Keratinocyte (primary cell): ENCODE results near the gene SSH2. TPM values are rescaled to one million over a fixed set of nuclear protein-coding genes. Genes with fewer than 3 reads are reported as not detected.

Experiments
- DNase-seq: peaks from one replicate; pipeline ENCODE4 v3.0.0-alpha.2; 2011; ENCODE audit warnings: low read depth, missing footprints, low spot score
- FAIRE-seq: peaks from 2 replicates; lab custom pipeline; 2011; peaks lifted over from hg19 to GRCh38; lab: Jason Lieb, UNC
- H2AFZ ChIP-seq: 2 replicates; pipeline ENCODE4 v1.6.0; 2012; ENCODE audit warnings: low read length, control low read depth, inconsistent platforms; ENCODE audit not compliant: control insufficient read depth
- H3K27ac ChIP-seq: 2 replicates; pipeline ENCODE4 v1.5.1; 2011; ENCODE audit warnings: low read length; ENCODE audit not compliant: control insufficient read depth, insufficient read depth
- H3K27me3 ChIP-seq: 3 replicates; pipeline ENCODE4 v1.6.0; 2011; ENCODE audit warnings: low read length; ENCODE audit not compliant: control insufficient read depth, insufficient read depth; ENCODE audit errors: extremely low read depth
- H3K36me3 ChIP-seq, 2 experiments: 2 replicates in 1 of 2; 3 replicates in 1 of 2; pipeline ENCODE4 v1.5.1; 2011; ENCODE audit warnings: low read length in 2 of 2, mild to moderate bottlenecking in 1 of 2; ENCODE audit not compliant: control insufficient read depth in 2 of 2, insufficient read depth in 2 of 2; ENCODE audit errors: extremely low read depth in 1 of 2
- H3K4me1 ChIP-seq: 3 replicates; pipeline ENCODE4 v1.5.1; 2011; ENCODE audit warnings: low read length; ENCODE audit not compliant: control insufficient read depth, insufficient read depth; ENCODE audit errors: extremely low read depth
- H3K4me2 ChIP-seq: 3 replicates; pipeline ENCODE4 v1.6.0; 2011; ENCODE audit warnings: low read depth, low read length; ENCODE audit not compliant: control insufficient read depth, insufficient read depth; ENCODE audit errors: extremely low read depth
- H3K4me3 ChIP-seq, 3 experiments: fragments of 200-600 bp in 1 of 3; sonication (generic) in 1 of 3; 2 replicates in 2 of 3; 3 replicates in 1 of 3; pipeline ENCODE4 v1.5.1; 2011 to 2016; ENCODE audit warnings: low read length in 3 of 3, mild to moderate bottlenecking in 3 of 3, control low read depth in 2 of 3, inconsistent platforms in 1 of 3, low read depth in 1 of 3, mixed read lengths in 1 of 3, mixed run types in 1 of 3, moderate library complexity in 1 of 3; ENCODE audit not compliant: control insufficient read depth in 2 of 3, insufficient read depth in 2 of 3; ENCODE audit errors: extremely low read depth in 1 of 3
- H3K79me2 ChIP-seq: 2 replicates; pipeline ENCODE4 v1.6.0; 2012; ENCODE audit warnings: low read length; ENCODE audit not compliant: control insufficient read depth, insufficient read depth
- H3K9ac ChIP-seq: 3 replicates; pipeline ENCODE4 v1.6.0; 2011; ENCODE audit warnings: low read length; ENCODE audit not compliant: control insufficient read depth, insufficient read depth; ENCODE audit errors: extremely low read depth
- H3K9me1 ChIP-seq: 3 replicates; pipeline ENCODE4 v1.6.0; 2011; ENCODE audit warnings: low read length; ENCODE audit not compliant: control insufficient read depth, insufficient read depth; ENCODE audit errors: extremely low read depth
- H3K9me3 ChIP-seq: 2 replicates; pipeline ENCODE4 v1.5.1; 2012; ENCODE audit warnings: low read depth, low read length; ENCODE audit not compliant: control insufficient read depth
- H4K20me1 ChIP-seq: 3 replicates; pipeline ENCODE4 v1.6.0; 2011; ENCODE audit warnings: low read length; ENCODE audit not compliant: control insufficient read depth, insufficient read depth; ENCODE audit errors: extremely low read depth
- EZH2 ChIP-seq: IDR thresholded peaks from one replicate; pipeline ENCODE4 v1.6.1; 2012; ENCODE audit warnings: inconsistent platforms, mild to moderate bottlenecking, low read length, moderate library complexity
- dilution Hi-C: fragments of 300-500 bp; cut with MboI; formaldehyde crosslinking; loops from one replicate; pipeline ENCODE4 v1.7.0; 2020; ENCODE audit warnings: low sequenced_read_pairs; ENCODE audit not compliant: extremely low pct_ligation_motif_present
- polyA plus RNA-seq, 5 experiments: library from polyadenylated mRNA; depleted of rRNA in 3 of 5; stranded (reverse) in 3 of 5; stranded (forward) in 1 of 5; unstranded in 1 of 5; fragments of >200 nt; gene quantifications; 1 replicate in 1 of 5; 2 replicates in 3 of 5; 3 replicates in 1 of 5; pipeline versions ENCODE4 v1.2.1 to v1.2.3, GENCODE V29; 2011 to 2012; ENCODE audit warnings: missing spikeins in 2 of 5, low read depth in 1 of 5, low replicate concordance in 1 of 5
- TF ChIP-seq, protein P1 (sequence below), 3 experiments: IDR thresholded peaks in 1 of 3; conservative IDR thresholded peaks in 1 of 3; optimal IDR thresholded peaks in 1 of 3; 2 replicates in 2 of 3; 3 replicates in 1 of 3; pipeline versions ENCODE3 to v1.5.1; 2011; ENCODE audit warnings: low read length in 3 of 3, mild to moderate bottlenecking in 3 of 3, moderate library complexity in 2 of 3, control low read depth in 1 of 3, inconsistent platforms in 1 of 3; ENCODE audit not compliant: insufficient read depth in 2 of 3; ENCODE audit errors: extremely low read depth in 1 of 3

The SSH2 gene
- polyA plus RNA-seq, 1 donor (not counting 4 experiments of a cell fraction or from before 2014, with no cell fraction given) = 13.9 TPM

DNA sequence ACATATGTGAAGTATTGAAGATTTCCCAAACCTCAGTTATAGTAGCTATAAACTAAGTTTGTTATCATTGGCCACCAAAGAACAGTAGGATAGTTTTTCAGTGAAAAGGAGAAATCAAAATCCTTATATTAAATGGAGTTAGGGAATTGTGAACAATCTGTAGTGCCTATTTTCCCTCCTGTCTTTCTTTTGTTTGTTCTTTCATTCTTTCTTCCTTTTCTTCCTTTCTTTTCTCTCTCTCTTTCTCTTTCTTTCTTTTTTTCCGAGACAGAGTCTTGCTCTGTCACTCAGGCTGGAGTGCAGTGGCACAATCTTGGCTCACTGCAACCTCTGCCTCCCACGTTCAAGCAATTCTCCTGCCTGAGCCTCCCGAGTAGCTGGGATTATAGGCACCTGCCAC lies 48.8 kb downstream of the SSH2 start:
- no peak overlapping the region for H2AFZ ChIP-seq
- no peaks in the 10 kb centered on the region for H3K36me3 ChIP-seq
- H3K27me3 ChIP-seq = no peaks in the 10 kb centered on the region
- no peak overlapping the region for H3K4me3 ChIP-seq
- no peak overlapping the region for H3K4me2 ChIP-seq
- no peaks in the 10 kb centered on the region for H4K20me1 ChIP-seq
- peaks cover 45% of the 10 kb centered on the region for H3K79me2 ChIP-seq
- no peak for DNase-seq
- no peak for TF ChIP-seq EZH2
- TF ChIP-seq, protein P1, sequence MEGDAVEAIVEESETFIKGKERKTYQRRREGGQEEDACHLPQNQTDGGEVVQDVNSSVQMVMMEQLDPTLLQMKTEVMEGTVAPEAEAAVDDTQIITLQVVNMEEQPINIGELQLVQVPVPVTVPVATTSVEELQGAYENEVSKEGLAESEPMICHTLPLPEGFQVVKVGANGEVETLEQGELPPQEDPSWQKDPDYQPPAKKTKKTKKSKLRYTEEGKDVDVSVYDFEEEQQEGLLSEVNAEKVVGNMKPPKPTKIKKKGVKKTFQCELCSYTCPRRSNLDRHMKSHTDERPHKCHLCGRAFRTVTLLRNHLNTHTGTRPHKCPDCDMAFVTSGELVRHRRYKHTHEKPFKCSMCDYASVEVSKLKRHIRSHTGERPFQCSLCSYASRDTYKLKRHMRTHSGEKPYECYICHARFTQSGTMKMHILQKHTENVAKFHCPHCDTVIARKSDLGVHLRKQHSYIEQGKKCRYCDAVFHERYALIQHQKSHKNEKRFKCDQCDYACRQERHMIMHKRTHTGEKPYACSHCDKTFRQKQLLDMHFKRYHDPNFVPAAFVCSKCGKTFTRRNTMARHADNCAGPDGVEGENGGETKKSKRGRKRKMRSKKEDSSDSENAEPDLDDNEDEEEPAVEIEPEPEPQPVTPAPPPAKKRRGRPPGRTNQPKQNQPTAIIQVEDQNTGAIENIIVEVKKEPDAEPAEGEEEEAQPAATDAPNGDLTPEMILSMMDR (optimal IDR thresholded peaks at IDR 0.05 in 1 of 3, IDR thresholded peaks at IDR 0.05 in 1 of 3, conservative IDR thresholded peaks at IDR 0.05 in 1 of 3; ENCODE audit: extremely low read depth in 1 of 3, insufficient read depth in 2 of 3, low read length in 3 of 3) = no peak
- H3K9me1 ChIP-seq = no peaks in the 10 kb centered on the region
- dilution Hi-C loops = no loop called here
- no peaks in the 10 kb centered on the region for H3K9me3 ChIP-seq
- no peak overlapping the region for H3K27ac ChIP-seq
- no peak for FAIRE-seq
- peaks cover 2% of the 10 kb centered on the region for H3K4me1 ChIP-seq
- no peak overlapping the region for H3K9ac ChIP-seq

DNA sequence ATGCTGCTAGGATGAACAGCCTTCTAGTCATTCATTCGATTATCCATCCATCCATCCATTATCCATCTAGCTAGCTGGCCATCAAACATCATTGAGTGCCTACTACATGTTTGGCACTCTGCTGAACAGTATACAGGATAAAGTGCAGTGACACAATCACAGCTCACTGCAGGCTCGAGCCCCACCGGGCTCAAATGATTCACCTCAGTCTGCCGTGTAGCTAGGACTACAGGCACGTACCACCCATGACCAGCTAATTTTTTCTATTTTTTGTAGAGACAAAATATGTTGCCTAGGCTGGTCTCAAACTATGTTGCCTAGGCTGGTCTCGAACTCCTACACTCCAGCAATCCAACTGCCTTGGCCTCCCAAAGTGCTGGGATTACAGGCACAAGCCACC lies 50.0 kb downstream of the SSH2 start:
- no peak for FAIRE-seq
- H3K9me3 ChIP-seq = no peaks in the 10 kb centered on the region
- H3K9ac ChIP-seq = no peak overlapping the region
- H4K20me1 ChIP-seq = no peaks in the 10 kb centered on the region
- no peak overlapping the region for H3K4me3 ChIP-seq
- no peaks in the 10 kb centered on the region for H3K9me1 ChIP-seq
- no peak for TF ChIP-seq EZH2
- peaks cover 47% of the 10 kb centered on the region for H3K79me2 ChIP-seq
- no peak overlapping the region for H2AFZ ChIP-seq
- H3K36me3 ChIP-seq = no peaks in the 10 kb centered on the region
- DNase-seq = no peak
- no peaks in the 10 kb centered on the region for H3K27me3 ChIP-seq
- H3K4me1 ChIP-seq = peaks cover 2% of the 10 kb centered on the region
- dilution Hi-C loops = no loop called here
- H3K4me2 ChIP-seq = no peak overlapping the region
- no peak overlapping the region for H3K27ac ChIP-seq

DNA sequence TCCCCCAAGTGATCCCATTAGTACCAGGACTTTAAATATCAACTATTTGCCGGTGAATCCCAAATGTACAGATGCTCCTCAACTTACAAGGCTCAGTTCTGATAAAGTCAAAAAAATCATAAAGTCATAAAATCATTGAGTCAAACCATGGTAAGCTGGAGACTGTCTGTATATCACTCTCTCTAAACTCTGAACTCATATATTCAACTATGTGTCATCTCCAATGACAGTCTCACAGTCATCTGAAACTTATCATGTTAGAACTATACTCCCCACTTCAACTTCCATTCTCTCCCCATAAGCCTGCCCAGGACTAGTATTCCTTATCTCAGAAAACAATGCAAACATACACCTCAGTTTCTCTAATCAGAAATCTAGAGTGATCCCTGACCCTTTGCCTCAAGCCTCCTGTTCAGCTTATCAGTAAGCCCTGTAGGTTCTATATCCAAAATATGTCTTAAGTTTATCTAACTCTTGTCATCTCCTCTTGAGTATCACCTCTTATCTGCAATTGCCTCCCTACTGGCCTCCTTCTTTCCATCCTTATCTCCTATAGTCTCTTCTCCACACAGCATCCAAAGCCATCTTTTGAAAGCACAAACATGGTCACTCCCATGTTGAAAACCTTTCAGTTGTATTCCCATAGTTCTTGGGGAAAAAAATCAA lies 55.0 kb downstream of the SSH2 start:
- no peak for DNase-seq
- H3K79me2 ChIP-seq = peaks cover 61% of the 10 kb centered on the region

More for the DNA sequence above, 55.0 kb downstream of the SSH2 start:
- Histone ChIP-seq H4K20me1 (no peaks in the 10 kb centered on the region), H3K9me1 (no peaks in the 10 kb centered on the region), H3K9ac (no peak overlapping the region), H3K4me3 (no peak overlapping the region), H3K27me3 (no peaks in the 10 kb centered on the region), H3K9me3 (no peaks in the 10 kb centered on the region), H3K36me3 (no peaks in the 10 kb centered on the region), H3K4me2 (no peak overlapping the region), H2AFZ (no peak overlapping the region), H3K4me1 (peaks cover 12% of the 10 kb centered on the region), H3K27ac (no peak overlapping the region)
- FAIRE-seq = peak; percentile 44
- dilution Hi-C loops = no loop called here
- TF ChIP-seq, protein P1 (optimal IDR thresholded peaks at IDR 0.05 in 1 of 3, IDR thresholded peaks at IDR 0.05 in 1 of 3, conservative IDR thresholded peaks at IDR 0.05 in 1 of 3; ENCODE audit: extremely low read depth in 1 of 3, insufficient read depth in 2 of 3, low read length in 3 of 3) = no peak
- TF ChIP-seq EZH2 = no peak
